GM19438 (cell line): ENCODE data around the gene OMA1.
"Not testable (repeated sequence)": the region's sequence is repeated elsewhere in the genome, so short reads cannot be mapped to it uniquely, and the experiment has no call there.

ENCODE experiments used
- ATAC-seq: cut with Tn5 transposase; IDR thresholded peaks from one replicate; pipeline ENCODE4 v1.9.1; 2021; ENCODE audit warnings: low read depth; ENCODE audit not compliant: unreplicated experiment

OMA1 gene

DNA sequence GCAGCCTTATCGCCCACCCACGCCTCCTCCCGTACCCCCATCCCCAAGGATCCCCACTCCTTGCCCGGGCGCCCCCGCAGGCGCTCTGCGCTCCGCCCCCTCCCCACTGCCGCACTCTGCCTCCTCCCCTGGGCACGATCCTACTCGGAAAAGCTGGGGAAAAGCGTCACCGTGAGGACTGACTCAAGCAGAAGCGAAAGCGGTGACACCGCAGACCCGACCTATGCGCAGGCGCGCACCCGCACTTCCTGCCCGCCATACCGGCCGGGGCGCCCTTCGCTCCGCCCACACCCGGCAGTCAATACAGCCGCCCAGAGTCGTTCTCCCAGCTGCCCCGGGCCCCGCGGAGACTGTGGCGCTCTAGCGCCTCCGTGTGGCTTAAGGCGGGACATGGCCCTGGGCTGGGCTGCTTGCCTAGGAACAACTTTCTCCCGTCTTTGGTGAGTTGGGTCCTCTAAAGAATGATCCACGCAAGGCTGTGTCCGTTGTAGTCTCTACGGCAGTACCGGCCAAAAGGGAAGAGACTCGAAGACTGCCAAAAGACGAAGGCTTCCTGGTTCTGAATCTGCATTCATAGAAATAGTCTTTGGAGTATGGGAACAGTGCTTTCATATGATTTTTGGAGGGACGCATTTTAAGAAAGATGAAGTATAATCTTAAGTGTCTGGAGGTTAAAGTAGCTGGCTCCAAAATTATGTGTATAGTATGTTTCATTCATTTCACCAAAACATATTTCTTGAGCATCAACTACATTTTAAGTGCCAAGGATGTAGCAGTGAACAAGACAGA lies at the start of gene OMA1:
Gene OMA1 (minus strand): TSS at position 207 of the 789 bp plus-strand sequence. CDS start 7,432 bp downstream, outside the sequence.
- ATAC-seq, result peak; percentile 98

DNA sequence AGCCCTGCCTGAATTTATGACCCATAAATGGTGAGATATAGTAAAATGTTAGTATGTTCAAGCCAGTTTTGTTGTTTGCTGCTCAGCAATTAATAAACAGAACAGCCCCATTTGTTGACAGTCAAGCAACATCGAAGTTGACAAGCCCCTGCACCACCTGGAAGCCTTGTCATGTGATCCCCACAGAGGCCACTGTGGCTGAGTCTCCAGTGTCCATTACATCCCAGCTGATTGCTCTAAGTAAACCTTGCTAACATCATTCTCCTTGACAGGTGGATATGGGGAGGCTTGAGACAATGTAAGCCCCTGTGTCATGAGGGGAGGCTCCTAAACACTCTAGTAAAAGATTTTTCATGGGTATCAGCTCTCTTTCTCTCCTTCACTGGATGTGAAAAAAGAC lies 48.0 kb upstream of the OMA1 start:
- ATAC-seq, result no peak

DNA sequence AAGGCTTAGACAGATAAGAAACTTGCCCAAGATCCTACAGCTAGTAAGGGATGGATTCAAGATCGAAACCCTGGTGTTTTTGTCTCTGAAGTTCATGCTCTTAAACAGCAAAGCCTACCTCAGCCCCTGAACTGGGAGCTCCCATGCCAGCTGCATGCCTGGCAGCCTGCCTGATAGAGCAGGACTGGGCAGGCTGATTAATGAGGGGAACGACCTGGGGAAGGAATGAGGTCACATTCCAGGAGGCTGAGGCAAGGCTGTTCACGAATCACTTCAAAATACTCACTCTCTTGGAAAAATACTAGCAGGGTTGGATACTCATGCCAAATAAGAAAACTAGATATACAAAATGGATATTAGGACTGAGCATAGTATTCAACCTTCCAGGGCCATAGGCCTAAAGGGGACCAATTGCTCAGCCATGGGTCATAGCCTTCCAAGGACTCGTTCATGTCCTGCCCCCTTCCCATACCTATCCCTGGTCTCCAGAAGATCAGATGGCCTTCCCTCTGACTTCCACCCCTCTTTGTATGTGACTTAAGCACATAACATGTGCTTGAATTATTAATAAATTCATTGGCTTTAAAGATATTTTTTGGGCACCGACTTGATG lies 46.1 kb upstream of the OMA1 start:
- ATAC-seq, result no peak

GRCh38 chr1:58591806-58592205 lies 45.3 kb upstream of the OMA1 start:
- no peak for ATAC-seq

DNA sequence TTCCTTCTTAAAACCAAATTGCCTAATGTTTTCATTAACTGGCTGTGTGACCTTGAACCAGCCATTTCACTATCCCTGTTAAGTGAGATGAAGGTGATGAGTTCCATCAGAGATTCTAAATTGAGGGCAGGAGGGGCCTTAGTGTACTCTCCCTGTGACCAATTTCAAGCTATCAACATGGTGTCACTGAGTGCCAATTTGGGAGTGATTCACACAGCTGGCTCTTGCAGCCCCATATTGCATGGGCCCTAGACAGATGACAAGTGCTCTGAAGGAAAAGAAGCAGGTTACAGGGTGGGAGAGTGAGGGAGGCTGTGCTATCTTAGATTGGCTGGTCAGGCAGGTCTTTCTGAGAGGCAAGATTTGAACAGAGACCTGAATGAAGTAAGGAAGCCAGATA lies 43.5 kb upstream of the OMA1 start:
- no peak for ATAC-seq

GRCh38 chr1:58588396-58588795 lies 41.9 kb upstream of the OMA1 start:
- ATAC-seq, result no peak

- no peak for ATAC-seq
Measured at GRCh38 chr1:58587667-58588066, 41.1 kb upstream of the OMA1 start.

GRCh38 chr1:58586271-58586670 lies 39.7 kb upstream of the OMA1 start:
- ATAC-seq, result no peak

- no peak for ATAC-seq
Measured at GRCh38 chr1:58585581-58586151, 39.1 kb upstream of the OMA1 start.

GRCh38 chr1:58585166-58585565 lies 38.6 kb upstream of the OMA1 start:
- no peak for ATAC-seq

GRCh38 chr1:58584082-58584895 lies 37.8 kb upstream of the OMA1 start:
- ATAC-seq, result no peak

- no peak for ATAC-seq
Measured at GRCh38 chr1:58583496-58583895, 37.0 kb upstream of the OMA1 start.

DNA sequence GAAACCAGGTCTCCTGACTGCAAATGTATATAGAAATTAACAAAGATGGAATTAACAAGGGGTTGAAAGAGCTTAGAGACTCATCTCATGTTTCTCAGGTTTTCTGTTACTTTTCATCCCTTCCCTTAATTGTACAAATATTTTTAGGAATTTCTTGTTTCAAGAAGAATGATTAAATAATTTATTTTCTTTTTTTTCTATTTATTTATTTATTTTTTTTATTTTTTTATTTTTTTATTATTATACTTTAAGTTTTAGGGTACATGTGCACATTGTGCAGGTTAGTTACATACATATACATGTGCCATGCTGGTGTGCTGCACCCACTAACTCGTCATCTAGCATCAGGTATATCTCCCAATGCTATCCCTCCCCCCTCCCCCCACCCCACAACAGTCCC lies 35.6 kb upstream of the OMA1 start:
- ATAC-seq, result not testable (repeated sequence)

DNA sequence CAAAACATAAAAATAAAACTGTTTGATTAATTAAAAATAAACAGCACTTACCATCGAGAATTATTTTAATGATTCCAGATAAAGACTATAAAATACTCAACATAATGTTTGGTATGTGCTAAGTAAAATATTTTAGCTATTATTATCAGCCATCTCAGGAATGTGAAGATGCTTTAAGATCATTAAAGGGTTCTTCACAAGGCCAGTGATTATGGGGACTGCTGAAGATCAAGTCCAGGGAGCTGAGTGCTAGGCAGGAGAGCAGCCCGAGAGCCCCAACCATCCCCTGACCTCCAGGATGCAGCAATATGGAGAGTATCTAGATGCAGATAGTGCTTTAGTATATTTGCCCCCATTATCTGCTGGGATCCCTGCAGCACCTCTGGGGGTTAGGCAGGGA lies 35.1 kb upstream of the OMA1 start:
- ATAC-seq, result no peak

- no peak for ATAC-seq
Measured at GRCh38 chr1:58580186-58580585, 33.7 kb upstream of the OMA1 start.

- no peak for ATAC-seq
Measured at GRCh38 chr1:58577654-58578030, 31.1 kb upstream of the OMA1 start.

GRCh38 chr1:58576727-58577653 lies 30.5 kb upstream of the OMA1 start, which contains the start of gene TACSTD2:
Gene TACSTD2 (minus strand): TSS chr1:58577252. CDS start chr1:58577156, 96 bp downstream.
- ATAC-seq, result no peak

GRCh38 chr1:58576325-58576726 lies 29.8 kb upstream of the OMA1 start:
- no peak for ATAC-seq

DNA sequence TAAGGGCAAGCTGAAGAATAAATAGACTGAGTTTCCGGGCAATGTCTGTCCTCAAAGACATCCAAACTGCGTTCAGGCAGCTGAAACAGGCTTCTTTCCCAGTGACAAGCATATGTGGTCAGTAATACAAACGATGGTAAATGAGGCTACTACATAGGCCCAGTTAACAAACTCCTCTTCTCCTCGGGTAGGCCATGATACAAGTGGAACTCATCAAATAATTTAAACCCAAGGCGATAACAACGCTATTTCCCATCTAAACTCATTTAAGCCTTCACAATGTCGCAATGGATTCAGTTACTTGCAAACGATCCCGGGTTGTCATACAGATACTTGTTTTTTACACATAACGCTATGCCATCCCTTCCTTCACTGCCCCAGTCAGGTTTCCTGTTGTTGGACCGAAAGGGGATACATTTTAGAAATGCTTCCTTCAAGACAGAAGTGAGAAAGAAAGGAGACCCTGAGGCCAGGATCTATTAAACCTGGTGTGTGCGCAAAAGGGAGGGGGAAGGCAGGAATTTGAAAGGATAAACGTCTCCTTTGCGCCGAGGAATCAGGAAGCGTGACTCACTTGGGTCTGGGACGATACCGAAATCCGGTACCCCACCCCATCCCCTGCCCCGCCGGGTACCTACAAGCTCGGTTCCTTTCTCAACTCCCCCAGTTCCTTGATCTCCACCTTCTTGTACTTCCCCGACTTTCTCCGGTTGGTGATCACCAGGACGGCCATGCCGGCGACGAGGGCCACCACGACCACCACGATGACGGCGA lies 29.2 kb upstream of the OMA1 start:
- no peak for ATAC-seq
